ENCODE measurements around the gene PKMYT1. TPM values are rescaled to one million over a fixed set of nuclear protein-coding genes. Genes with fewer than 3 reads are reported as not detected.

PKMYT1 gene
- total and polyA plus RNA-seq, 2 of the 4 experiments (the other 2 are of a cell fraction), result 1.8 to 14.9 TPM

- in situ Hi-C loops (cut with MboI; ENCODE audit: low sequenced_read_pairs), result no loop called here
- no peaks in the 10 kb centered on the region; the same call in 1 of the 2 replicates for H3K27me3 ChIP-seq (ENCODE audit: control insufficient read depth, insufficient read depth, low read length)
- POLR2A ChIA-PET (ENCODE audit: unreplicated experiment), result interaction anchor here (0.5 to 0.7 kb wide), 6 partner anchors 10 to 496 kb away, joined by 3 to 13 read pairs (median 6); no protein-coding TSS in a partner anchor
- peaks cover 11% of the 10 kb centered on the region for H3K36me3 ChIP-seq (ENCODE audit: control insufficient read depth, insufficient read depth, low read length)
- H3K4me1 ChIP-seq (ENCODE audit: control insufficient read depth, insufficient read depth, low read length), result peaks cover 11% of the 10 kb centered on the region
- dilution Hi-C loops (cut with HindIII; ENCODE audit: low sequenced_read_pairs, unreplicated experiment), result no loop called here
- intact Hi-C loops (cut with micrococcal nuclease), result no loop called here
- TF ChIP-seq MAFK (IDR thresholded peaks at IDR 0.05; ENCODE audit: low read depth, low read length) (no peak), MXI1 (IDR thresholded peaks at IDR 0.05; ENCODE audit: borderline replicate concordance, low read depth, low read length) (peak; percentile 29; the same call in 1 of the 2 replicates), MAZ (IDR thresholded peaks at IDR 0.05; ENCODE audit: borderline replicate concordance, low read depth, low read length) (peak; percentile 63; the same call in 1 of the 2 replicates), POLR2A (IDR thresholded peaks at IDR 0.05; ENCODE audit: low read depth, low read length) (peak; percentile 98), CHD1 (IDR thresholded peaks at IDR 0.05; ENCODE audit: low read depth, low read length) (peak; percentile 64; the same call in 1 of the 2 replicates)
- DNase-seq (peak; percentile 68), ATAC-seq (ENCODE audit: low read depth) (peak; percentile 11)
- H3K4me2 ChIP-seq (ENCODE audit: low read depth, low read length), result peak within 1 kb of the TSS; percentile 99
- H4K5ac ChIP-seq (ENCODE audit: low read depth, low read length), result peak within 1 kb of the TSS; percentile 76
- H2BK5ac ChIP-seq (ENCODE audit: low read depth, low read length, poor library complexity, severe bottlenecking), result peak within 1 kb of the TSS; percentile 99
- peaks cover 0 to 27% of the 10 kb centered on the region in 2 experiments; a peak in 2 of 4 replicates for H3K79me1 ChIP-seq (ENCODE audit: low read depth in 1 of 2, low read length in 2 of 2)
- H2AFZ ChIP-seq (replicated peaks; ENCODE audit: low read length, poor library complexity), result peak within 1 kb of the TSS; percentile 96
- H3K27ac ChIP-seq (ENCODE audit: insufficient read depth, low read length), result peak within 1 kb of the TSS; percentile 97
- peak within 1 kb of the TSS; percentile 77 for H3K4me3 ChIP-seq (ENCODE audit: insufficient read depth, low read depth, low read length)
- peak within 1 kb of the TSS; percentile 78; the same call in 1 of the 3 replicates for H2BK15ac ChIP-seq (ENCODE audit: low read depth, low read length)
- 0% methylated on average over 9 of the region's 49 CpGs; no CpG with 5 or more reads in 1 of the 2 experiments for WGBS, 2 experiments (ENCODE audit: extremely low coverage in 2 of 2, insufficient read length in 1 of 2)
- peak within 1 kb of the TSS; percentile 83 for H3K18ac ChIP-seq (ENCODE audit: low read depth, low read length)
- peak within 1 kb of the TSS; percentile 91 for H2BK120ac ChIP-seq (ENCODE audit: low read depth, low read length)
- H2AK5ac ChIP-seq (ENCODE audit: low read depth, low read length), result peak within 1 kb of the TSS; percentile 93
- no peaks in the 10 kb centered on the region for H3K9me3 ChIP-seq (ENCODE audit: control insufficient read depth, insufficient read depth, low read length)
- no peaks in the 10 kb centered on the region for H3K9me1 ChIP-seq (ENCODE audit: insufficient read depth, low read length)
- H3K4ac ChIP-seq (ENCODE audit: low read depth, low read length), result peak within 1 kb of the TSS; percentile 99
- peak within 1 kb of the TSS; percentile 94 for H3K9ac ChIP-seq (ENCODE audit: low read depth, low read length)
- peak within 1 kb of the TSS; percentile 99 for H2AK9ac ChIP-seq (replicated peaks; ENCODE audit: low read depth, low read length, poor library complexity)
- peak within 1 kb of the TSS; percentile 95; the same call in 1 of the 2 replicates for H2BK20ac ChIP-seq (ENCODE audit: low read depth, low read length)
- peak within 1 kb of the TSS; percentile 100 for H3K56ac ChIP-seq (ENCODE audit: extremely low read depth, insufficient read depth, low read length)
- H3K23ac ChIP-seq (ENCODE audit: low read depth, low read length), result peak within 1 kb of the TSS; percentile 100
- no TSS peak for BruUV-seq (replicated peaks)
- peak within 1 kb of the TSS; percentile 74 to 99 for H4K8ac ChIP-seq (ENCODE audit: low read depth in 2 of 2, low read length in 2 of 2)
- peak within 1 kb of the TSS; percentile 98 for H4K91ac ChIP-seq (ENCODE audit: insufficient read depth, low read depth, low read length)
- H3K14ac ChIP-seq (replicated peaks; ENCODE audit: low read depth, low read length), result peak within 1 kb of the TSS; percentile 99
- peaks cover 31% of the 10 kb centered on the region for H4K20me1 ChIP-seq (ENCODE audit: insufficient read depth, low read length)
- CTCF ChIA-PET, result interaction anchor here (0.5 to 2.7 kb wide), 2 partner anchors 11 to 1153 kb away, joined by 8 to 12 read pairs; no protein-coding TSS in a partner anchor
Observed at GRCh38 chr16:3020247-3020603, 40.0 kb upstream of the PKMYT1 start, which contains the start of gene TNFRSF12A. Gene TNFRSF12A, plus strand, starts transcription at chr16:3020368. Its CDS starts 30 bp downstream, at chr16:3020398.
